ENCODE data around the gene ASTN1.

GRCh38 chr1:176925223-176925622, 239.3 kb downstream of the ASTN1 start:
- TF ChIP-seq CTCF (IDR thresholded peaks at IDR 0.05; ENCODE audit: insufficient read depth, low read length) (no peak), GABPA (IDR thresholded peaks at IDR 0.05; ENCODE audit: low read depth) (no peak), POLR2AphosphoS5 (IDR thresholded peaks at IDR 0.05; ENCODE audit: low read depth) (no peak), REST (IDR thresholded peaks at IDR 0.05; ENCODE audit: insufficient replicate concordance, low read depth) (no peak)

All from HL-60 (cell line).